Ectodermal cell (in vitro differentiated cells): ENCODE measurements around the gene HCRT.

ENCODE experiments used
- H3K27ac ChIP-seq: 2 replicates; pipeline ENCODE4 v1.7.0; 2013; ENCODE audit warnings: mild to moderate bottlenecking, low read depth, low read length; ENCODE audit not compliant: insufficient read depth, poor library complexity, severe bottlenecking
- H3K27me3 ChIP-seq: 2 replicates; pipeline ENCODE4 v1.7.0; 2013; ENCODE audit warnings: mild to moderate bottlenecking, low read length; ENCODE audit not compliant: insufficient read depth, control insufficient read depth, poor library complexity, severe bottlenecking
- H3K36me3 ChIP-seq: one replicate; pipeline ENCODE4 v1.7.0; 2013; ENCODE audit warnings: low read length; ENCODE audit not compliant: control insufficient read depth, insufficient read depth
- H3K4me1 ChIP-seq: one replicate; pipeline ENCODE4 v1.7.0; 2013; ENCODE audit warnings: low read length; ENCODE audit not compliant: control insufficient read depth, insufficient read depth
- H3K4me3 ChIP-seq: 2 replicates; pipeline ENCODE4 v1.7.0; 2013; ENCODE audit warnings: low read depth, low read length, control low read depth; ENCODE audit not compliant: insufficient read depth
- H3K9me3 ChIP-seq: 2 replicates; pipeline ENCODE4 v1.7.0; 2013; ENCODE audit warnings: mild to moderate bottlenecking, low read length, moderate library complexity; ENCODE audit not compliant: control insufficient read depth
- WGBS, 2 experiments: methylation state at CpG; one replicate each; pipeline ENCODE4 v1.1.7; 2013; ENCODE audit warnings: missing lambda C conversion rate in 2 of 2; 5-methylcytosine and 5-hydroxymethylcytosine counted together

HCRT gene

DNA sequence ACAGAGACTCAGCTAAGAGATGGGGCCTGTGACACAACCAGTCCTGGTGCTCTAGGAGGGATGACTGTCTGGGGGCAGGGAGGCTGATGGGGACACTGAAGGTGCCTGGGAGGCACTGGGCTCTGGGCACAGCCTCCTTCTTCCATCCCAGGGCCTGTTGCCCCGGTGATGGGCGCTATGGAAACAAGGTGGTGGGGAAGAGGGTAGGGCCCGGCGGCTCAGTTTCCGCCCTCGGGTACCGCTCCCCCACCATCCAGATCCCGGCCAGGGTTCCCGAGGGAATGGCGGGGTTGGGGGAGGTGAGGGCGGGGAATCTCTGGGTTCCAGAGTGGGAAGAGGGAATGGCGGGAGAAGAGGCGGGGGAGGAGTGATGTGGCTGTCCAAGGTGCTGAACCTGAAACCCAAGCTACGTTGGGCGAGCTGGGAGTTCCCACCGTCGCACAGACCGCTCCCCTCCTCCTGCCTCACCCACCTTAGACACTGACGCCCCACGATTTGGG lies 5.3 kb downstream of the HCRT start:
- WGBS, 2 experiments, result 9 to 10% methylated on average over 20 of the region's 20 CpGs
- Histone ChIP-seq H3K4me3 (no peak overlapping the region), H3K27me3 (peaks cover 68% of the 10 kb centered on the region), H3K36me3 (no peaks in the 10 kb centered on the region), H3K27ac (no peak overlapping the region), H3K4me1 (peaks cover 12% of the 10 kb centered on the region), H3K9me3 (no peaks in the 10 kb centered on the region)

DNA sequence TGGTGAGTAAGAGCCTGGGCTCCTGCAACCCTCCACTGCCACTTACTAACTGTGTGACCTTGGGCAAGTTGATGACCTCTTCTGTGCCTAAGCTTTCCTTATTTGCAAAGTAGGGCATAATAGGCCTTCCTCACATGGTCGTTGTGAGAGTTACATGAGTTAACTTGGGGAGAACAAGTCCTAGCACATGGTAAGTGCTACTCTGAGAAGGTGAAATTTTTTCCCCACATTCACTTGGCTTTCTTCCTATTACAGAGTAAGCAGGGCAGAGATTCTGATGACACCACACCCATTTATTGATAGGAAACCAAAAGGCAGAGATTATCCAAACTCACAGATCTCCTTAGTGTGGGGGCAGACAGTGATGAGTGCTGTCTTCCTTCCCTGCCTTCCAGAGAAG lies 5.9 kb downstream of the HCRT start:
- H3K27ac ChIP-seq, result no peak overlapping the region
- H3K4me1 ChIP-seq, result peaks cover 6% of the 10 kb centered on the region
- H3K9me3 ChIP-seq, result no peaks in the 10 kb centered on the region
- 31 to 69% methylated on average over 1 of the region's 1 CpG for WGBS, 2 experiments
- no peaks in the 10 kb centered on the region for H3K36me3 ChIP-seq
- H3K27me3 ChIP-seq, result peaks cover 62% of the 10 kb centered on the region
- no peak overlapping the region for H3K4me3 ChIP-seq

DNA sequence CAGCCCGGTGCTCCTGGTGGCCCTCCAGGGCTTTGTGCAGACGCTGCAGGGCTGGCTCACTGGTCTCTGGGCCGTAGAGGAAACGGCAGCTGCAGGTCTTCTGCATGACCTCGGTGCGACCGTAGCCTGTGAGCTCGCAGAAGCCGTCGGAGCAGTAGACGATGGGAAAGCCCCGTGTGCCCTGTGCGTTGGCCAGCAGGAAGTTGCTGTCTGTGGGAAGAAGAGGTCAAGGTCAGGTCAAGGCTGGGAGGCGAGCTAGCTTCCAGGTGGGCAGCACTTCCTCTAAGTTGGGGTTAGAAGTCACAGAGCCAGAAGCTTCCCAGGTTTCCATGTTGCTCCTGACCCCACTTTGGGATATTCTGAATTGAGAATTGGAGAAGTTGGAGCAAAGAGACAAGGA lies 6.4 kb downstream of the HCRT start:
- Histone ChIP-seq H3K27me3 (peaks cover 56% of the 10 kb centered on the region), H3K27ac (no peak overlapping the region), H3K4me1 (peaks cover 5% of the 10 kb centered on the region), H3K36me3 (no peaks in the 10 kb centered on the region), H3K9me3 (no peaks in the 10 kb centered on the region), H3K4me3 (no peak overlapping the region)
- 62 to 71% methylated on average over 14 of the region's 14 CpGs for WGBS, 2 experiments

DNA sequence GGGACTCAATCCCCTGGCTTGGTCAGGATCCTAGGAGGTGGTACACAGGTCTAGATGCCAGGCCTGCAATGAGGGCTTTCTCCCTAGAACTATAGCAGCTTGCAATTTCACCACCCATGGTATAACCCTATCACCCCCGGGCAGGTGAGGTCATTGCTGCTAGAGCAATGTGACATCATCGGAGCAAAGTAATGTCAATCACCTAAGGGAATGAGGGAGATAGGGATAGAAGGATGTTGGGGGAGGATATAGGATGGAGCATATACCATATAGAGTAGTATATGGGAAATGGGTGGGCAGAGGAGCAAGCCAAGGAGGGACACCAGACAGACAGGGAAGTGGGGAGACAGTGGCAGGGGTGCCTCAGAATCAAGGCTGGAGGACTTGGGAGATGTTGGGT lies 7.6 kb downstream of the HCRT start:
- H3K27ac ChIP-seq, result no peak overlapping the region
- H3K4me1 ChIP-seq, result peaks cover 5% of the 10 kb centered on the region
- H3K4me3 ChIP-seq, result no peak overlapping the region
- H3K27me3 ChIP-seq, result peaks cover 45% of the 10 kb centered on the region
- H3K9me3 ChIP-seq, result no peaks in the 10 kb centered on the region
- 91 to 93% methylated on average over 2 of the region's 2 CpGs for WGBS, 2 experiments
- no peaks in the 10 kb centered on the region for H3K36me3 ChIP-seq

DNA sequence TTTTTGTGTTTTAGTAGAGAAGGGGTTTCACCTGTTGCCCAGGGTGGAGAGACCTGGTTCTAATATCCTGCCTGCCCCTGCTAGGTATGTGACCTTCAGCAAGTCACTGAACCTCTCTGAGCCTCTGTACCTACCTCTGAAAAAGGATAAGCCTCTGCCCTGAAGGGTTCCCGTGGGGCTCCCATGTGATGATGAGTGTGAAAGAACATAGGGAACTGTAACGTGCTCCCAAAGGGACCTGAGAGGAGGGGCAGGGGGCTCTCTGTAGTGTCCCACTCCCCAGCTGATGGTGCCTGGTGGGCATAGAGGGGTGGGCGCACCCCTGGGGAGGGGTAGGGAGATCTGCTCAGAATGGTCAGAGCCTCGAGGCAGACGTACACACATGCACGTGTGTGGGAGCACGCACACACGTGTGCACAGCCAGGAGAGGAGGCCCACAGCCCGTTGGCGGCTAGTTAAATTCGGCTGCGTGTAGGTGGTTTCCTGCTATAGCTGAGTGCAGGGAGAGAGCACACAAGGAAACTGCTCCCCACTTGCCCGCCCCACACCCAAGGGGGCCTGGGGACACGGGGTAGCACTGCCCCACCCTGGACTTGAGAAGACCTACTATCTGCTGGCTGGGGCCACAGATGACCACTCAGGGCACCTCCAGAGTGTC lies 11.0 kb downstream of the HCRT start:
- Histone ChIP-seq H3K27ac (no peak overlapping the region), H3K4me1 (no peaks in the 10 kb centered on the region), H3K9me3 (no peaks in the 10 kb centered on the region), H3K27me3 (peaks cover 12% of the 10 kb centered on the region), H3K36me3 (no peaks in the 10 kb centered on the region), H3K4me3 (no peak overlapping the region)
- WGBS, 2 experiments, result 92% methylated on average over 14 of the region's 14 CpGs

DNA sequence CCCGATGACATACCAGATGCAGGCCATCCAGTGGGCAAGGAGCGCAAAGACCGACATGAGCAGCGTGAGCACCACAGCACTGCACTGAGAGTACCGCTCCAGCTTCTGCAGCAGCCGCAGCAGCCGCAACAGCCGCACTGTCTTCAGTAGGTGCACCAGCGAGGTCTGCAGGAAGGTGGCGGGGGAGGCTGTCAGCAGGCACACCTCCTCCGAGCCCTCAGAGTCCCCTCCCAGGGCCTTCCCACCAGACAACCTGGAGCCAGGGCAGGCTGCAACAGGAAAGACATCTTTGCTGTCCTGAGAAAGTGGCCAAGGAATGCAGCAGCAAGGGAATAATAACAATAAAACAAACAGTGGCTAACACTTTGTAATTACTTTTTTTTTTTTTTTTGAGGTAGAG lies 13.4 kb downstream of the HCRT start:
- no peaks in the 10 kb centered on the region for H3K27me3 ChIP-seq
- H3K4me1 ChIP-seq, result no peaks in the 10 kb centered on the region
- H3K36me3 ChIP-seq, result no peaks in the 10 kb centered on the region
- no peak overlapping the region for H3K27ac ChIP-seq
- H3K4me3 ChIP-seq, result no peak overlapping the region
- no peaks in the 10 kb centered on the region for H3K9me3 ChIP-seq
- WGBS, 2 experiments, result 74 to 75% methylated on average over 11 of the region's 11 CpGs

DNA sequence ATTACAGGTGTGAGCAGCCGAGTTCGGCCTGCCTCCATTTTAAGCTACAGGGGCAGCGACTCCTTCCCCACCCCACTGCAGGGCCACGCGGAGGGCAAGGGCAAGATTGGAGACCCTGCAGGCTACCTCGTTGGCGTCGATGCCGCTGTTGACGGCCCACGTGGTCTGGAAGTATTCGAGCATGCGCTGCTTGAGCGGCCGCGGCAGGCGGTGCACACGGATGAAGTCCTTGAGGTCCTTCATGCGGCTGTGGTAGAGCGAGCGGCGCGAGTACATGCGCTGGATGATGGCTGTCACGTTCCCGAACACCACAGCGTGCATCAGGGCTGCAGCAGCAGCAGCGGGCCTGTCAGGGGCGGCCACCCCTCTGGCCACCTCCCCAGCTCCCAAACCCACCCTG lies 15.9 kb downstream of the HCRT start:
- WGBS, 2 experiments, result 94 to 95% methylated on average over 29 of the region's 29 CpGs
- H3K9me3 ChIP-seq, result no peaks in the 10 kb centered on the region
- no peak overlapping the region for H3K27ac ChIP-seq
- no peaks in the 10 kb centered on the region for H3K4me1 ChIP-seq
- H3K36me3 ChIP-seq, result no peaks in the 10 kb centered on the region
- no peak overlapping the region for H3K4me3 ChIP-seq
- no peaks in the 10 kb centered on the region for H3K27me3 ChIP-seq

DNA sequence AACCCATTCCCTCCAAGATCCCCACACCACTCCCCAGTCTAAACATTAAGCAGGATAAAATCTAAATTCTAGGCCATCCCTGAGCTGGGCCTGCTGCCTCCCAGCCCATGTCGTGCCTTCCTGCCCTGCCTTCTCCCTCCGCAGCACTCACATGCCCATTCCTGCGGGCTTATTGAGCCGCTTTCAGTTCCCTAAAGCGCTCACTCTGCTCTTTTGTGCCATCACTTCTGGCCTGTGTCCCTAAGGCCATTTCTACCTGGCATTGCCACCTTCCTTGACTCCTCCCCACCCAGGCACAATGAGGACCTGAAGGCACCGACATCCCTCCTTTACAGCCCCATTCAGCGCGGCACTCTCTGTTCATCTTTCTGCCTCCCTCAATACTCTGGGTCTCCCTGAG lies 17.4 kb downstream of the HCRT start:
- no peak overlapping the region for H3K4me3 ChIP-seq
- H3K27me3 ChIP-seq, result no peaks in the 10 kb centered on the region
- no peaks in the 10 kb centered on the region for H3K36me3 ChIP-seq
- WGBS, 2 experiments, result 92 to 96% methylated on average over 8 of the region's 8 CpGs
- no peak overlapping the region for H3K27ac ChIP-seq
- H3K4me1 ChIP-seq, result no peaks in the 10 kb centered on the region
- no peaks in the 10 kb centered on the region for H3K9me3 ChIP-seq

DNA sequence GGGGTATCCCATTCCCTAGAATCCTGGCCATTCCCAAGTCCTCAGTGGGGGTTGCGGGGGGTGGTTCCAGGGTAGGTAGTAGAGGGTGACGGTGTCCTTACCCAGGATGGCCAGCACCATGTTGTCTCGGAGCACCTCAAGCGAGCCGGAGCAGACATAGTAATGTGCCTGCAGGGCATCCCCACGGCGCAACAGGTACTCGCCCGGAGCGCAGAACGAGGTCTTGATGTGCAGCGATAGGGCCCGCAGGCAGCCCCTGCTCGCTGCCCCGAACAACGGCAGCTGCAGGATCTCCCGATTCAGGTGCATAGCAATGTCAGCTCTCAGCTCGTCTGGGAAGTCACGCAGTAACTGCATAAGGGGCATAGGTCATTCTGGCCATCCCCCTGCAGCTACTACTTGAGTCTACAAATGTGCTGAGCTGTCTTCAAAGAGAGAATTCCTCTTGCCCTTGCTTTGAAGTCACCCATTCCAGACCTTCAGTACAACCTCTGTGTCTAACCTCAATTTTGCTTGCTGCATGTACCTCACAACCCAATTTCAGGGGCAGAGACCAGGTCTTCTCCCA lies 19.0 kb downstream of the HCRT start:
- Histone ChIP-seq H3K36me3 (no peaks in the 10 kb centered on the region), H3K9me3 (no peaks in the 10 kb centered on the region), H3K27me3 (no peaks in the 10 kb centered on the region), H3K27ac (no peak overlapping the region), H3K4me3 (no peak overlapping the region), H3K4me1 (no peaks in the 10 kb centered on the region)
- WGBS, 2 experiments, result 93 to 94% methylated on average over 19 of the region's 19 CpGs

DNA sequence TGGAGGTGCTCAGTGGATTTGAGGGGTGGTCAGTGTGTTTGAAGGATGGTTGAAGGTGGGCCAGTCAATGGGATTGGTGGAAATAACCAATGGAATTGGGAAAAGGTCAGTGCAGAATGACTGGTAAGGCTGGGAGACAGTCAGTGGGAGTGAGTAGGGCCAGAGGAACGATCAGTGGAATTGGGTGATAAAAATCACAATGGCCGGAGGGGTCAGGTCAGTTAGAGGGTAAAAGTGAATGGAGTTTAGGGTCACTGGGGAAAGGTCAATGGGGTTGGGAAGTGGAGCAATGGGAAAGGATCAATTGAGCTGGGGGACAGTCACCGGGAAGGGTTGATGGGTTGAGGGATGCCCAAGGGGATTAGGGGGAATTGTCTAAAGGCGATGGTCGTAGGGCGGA lies 19.5 kb downstream of the HCRT start:
- 92 to 95% methylated on average over 6 of the region's 6 CpGs for WGBS, 2 experiments
- no peak overlapping the region for H3K27ac ChIP-seq
- no peaks in the 10 kb centered on the region for H3K4me1 ChIP-seq
- H3K36me3 ChIP-seq, result no peaks in the 10 kb centered on the region
- H3K9me3 ChIP-seq, result no peaks in the 10 kb centered on the region
- H3K27me3 ChIP-seq, result no peaks in the 10 kb centered on the region
- no peak overlapping the region for H3K4me3 ChIP-seq
